GM18909 (cell line): ENCODE results near the gene CAMTA1.

ENCODE experiments used
- ATAC-seq: cut with Tn5 transposase; IDR thresholded peaks from one replicate; pipeline ENCODE4 v1.9.1; 2021; ENCODE audit warnings: mild to moderate bottlenecking; ENCODE audit not compliant: unreplicated experiment, poor library complexity

The CAMTA1 gene

GRCh38 chr1:7229696-7230631, 444.7 kb downstream of the CAMTA1 start:
- ATAC-seq = no peak

- ATAC-seq = no peak
These were observed 447.4 kb downstream of the CAMTA1 start for GRCh38 chr1:7232441-7233236.

GRCh38 chr1:7233237-7233540, 447.9 kb downstream of the CAMTA1 start:
- no peak for ATAC-seq

DNA sequence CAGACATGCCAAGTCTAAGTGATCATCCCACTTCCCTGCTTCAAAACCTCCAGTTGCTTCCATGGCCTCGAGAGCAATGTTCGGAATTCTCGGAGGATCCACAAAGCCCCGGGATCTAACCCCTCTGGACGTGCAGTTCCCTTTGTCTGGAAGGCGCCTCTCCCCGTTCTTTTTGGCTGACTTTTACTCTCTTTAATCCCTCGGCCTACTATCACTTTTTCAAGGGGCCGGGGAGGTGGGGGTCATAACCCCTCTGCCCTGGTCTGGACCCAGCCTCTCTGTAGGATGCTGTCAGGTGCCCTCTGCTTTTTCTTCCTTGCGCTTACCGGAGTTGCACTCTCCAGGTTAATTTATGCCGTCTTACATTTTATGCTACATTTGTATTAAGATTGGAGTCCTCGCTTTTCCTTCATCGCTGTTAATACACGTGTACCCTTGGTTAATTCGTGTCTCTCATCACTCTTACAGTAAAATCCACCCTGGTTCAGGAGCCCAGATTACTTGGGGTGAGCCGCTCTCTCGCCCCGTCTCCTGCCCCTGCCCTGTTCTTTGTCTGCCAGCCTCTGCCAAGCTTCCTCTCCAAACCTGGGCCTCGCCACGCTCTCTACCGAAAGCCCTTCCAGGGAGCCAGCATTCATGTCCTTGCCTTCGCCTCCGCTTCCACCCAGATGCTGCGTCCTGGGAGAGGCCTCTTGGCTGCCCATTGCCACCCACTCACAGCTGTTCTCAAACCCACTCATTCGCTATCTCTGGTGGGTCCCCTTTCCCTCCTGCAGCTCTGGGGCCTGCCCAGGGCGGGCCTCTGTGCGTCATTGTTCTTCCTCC, 448.6 kb downstream of the CAMTA1 start:
- no peak for ATAC-seq

GRCh38 chr1:7234471-7234755, 449.2 kb downstream of the CAMTA1 start:
- ATAC-seq = no peak

DNA sequence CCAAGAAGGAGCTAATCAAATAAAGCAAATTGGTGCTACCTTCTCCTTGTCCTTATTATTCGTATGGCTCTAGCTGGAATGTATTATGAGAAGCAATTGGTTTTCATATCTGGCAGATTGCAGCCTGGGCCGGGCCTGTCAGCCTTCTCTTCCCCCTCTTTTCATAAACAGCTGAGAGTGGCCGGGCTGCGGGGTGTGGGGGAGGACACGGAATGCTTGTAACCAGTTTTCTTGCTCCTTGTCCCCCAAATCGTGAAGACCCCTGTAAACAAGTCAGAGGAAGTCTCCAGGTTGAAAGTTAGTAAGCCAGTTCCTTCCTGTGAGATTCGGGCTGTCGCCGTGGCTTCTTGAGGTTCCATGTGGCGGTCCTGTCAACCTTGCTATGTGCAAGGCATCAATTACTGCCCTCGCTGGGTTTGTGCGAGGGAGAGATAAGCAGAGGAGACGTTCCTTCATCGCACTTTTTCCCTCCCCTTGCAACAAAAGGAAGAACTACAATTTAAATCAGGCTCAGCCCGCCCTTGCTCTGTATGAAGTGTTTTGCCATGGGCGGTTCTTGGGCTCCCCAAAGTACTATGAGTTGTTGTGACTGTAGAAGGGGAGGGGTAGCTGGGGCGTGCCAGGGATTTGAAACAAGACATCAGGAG, 450.7 kb downstream of the CAMTA1 start:
- ATAC-seq = no peak

- ATAC-seq = no peak
These were observed 451.7 kb downstream of the CAMTA1 start for GRCh38 chr1:7236844-7237515.

DNA sequence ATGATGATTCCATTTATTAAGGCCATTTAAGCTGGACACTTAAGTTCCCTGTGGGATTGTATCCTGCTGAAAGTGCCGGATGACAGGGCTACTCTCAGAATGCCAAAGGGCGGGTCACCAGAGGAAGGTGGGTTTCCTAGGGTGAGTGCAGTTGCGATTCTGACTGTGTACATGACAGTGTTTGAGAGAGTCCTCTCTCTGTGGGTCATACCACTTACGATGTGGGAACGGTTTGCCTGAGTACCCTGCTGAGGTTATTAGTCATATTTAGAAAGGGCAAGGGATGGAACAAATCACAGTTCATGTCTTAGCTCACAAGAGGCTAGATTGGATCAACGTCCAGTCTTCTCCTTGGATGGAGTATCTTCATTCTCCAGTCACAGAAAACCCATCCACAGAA, 461.9 kb downstream of the CAMTA1 start:
- ATAC-seq = no peak

DNA sequence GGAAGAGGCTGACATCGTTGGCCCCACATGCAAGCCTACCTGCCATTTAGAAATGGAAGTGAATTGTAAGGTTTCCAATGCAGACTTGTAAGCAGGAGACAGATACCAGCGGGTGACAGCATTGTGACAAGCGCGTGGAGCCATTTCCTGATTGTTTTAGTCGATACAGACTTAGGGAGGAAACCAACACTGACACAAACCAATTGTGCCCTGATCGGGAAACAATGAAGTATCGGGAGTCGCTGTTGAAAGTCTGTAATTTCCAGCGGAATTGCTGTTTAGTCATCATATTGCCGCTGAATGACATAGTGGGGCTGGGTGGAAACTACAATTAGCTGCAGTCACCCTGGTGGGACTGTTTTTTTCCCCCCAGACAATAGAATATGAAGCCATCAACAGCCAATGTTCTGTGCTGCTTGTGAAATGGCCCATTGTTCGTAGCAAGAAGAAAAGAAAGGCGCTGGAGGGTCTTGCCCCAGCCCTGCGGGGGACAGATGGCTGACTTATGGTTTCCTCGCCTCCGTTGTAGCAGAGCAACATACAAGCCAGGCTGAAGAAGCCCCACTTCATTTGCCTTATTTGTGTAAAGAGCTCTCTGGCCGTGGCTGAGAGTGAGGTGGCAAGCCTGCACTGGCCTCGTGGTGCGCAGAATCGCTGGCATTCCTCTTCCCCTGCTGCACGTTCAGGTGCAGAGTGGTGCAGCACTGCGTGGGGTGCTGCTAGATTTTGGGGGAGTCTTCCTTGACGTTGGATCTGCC, 462.7 kb downstream of the CAMTA1 start:
- ATAC-seq = no peak

- no peak for ATAC-seq
These were observed 463.4 kb downstream of the CAMTA1 start for GRCh38 chr1:7248549-7249199.

DNA sequence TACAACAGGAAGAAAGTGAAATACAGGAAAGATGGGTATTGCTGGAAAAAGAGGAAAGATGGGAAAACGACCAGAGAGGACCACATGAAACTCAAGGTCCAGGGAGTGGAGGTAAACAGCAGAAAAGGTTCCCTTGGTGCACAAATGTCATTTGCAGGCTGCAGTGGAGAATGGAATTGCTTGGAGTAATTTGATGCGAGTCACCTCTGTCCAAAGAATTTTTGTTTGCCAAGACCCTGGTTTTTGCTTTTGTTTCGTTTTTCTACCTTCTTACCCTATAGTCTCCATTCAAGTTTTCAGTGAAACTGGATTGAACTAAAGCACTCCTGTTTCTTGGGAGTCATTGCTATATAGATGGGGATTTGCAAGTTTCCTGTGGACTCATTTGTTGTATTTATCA, 464.3 kb downstream of the CAMTA1 start:
- no peak for ATAC-seq

DNA sequence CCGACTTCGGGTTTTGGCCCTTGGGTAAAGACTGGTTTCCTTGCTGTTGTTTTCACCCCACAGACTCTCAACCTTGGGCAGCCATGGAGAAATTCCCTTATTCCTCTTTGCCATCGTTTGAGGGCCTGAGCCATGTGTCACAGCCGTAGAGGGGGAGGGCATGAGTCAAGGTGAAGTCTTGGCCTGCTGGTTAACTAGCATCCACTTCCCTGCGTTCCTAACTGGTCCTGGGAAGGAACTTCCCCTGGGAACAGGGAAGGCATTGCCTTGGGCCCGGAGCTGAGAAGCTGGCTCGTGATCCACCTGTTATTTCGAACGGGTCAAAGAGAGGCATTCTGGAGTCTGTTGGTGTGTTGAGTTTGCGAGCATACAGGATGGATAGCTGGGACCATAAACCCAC, 464.9 kb downstream of the CAMTA1 start:
- ATAC-seq = no peak

DNA sequence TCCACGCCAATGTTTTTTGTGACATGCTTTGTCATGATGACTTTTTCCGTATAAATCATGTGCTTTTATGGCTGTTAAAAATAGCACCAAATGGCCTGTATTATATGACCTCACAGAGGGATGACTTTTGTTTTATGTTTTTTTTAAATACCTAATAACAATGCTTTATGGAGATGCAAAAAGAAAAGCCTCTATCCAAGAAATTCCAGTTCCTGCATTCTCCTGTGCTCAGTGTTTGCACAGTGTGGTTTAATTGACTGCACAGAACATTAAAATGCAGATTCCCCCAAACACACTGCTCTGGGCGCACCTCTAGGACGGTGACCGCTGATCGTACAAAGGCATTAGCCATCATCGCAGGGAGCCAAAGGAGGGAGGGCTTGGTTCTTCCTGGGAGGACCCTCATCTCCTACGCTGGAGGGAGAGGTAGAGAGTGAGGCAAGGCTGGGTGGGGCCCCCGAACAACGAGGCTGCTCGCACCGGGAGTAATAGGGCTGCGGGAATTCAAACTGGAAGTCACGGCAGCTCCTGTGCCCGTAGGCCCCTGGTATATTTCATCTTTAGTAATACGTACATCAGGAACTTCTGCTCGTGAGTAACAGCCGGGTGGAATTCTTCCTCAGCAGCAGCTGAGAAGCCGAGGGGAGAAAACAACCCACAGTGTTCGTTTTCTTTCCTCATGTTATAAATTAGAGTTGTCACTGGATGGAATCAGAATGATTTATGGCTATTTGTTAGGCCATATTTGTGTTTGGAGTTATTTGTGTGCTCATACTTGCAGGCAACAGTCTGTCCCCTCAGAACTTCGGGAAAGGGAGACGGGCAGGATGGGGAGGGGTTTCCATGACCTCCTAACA, 465.6 kb downstream of the CAMTA1 start:
- ATAC-seq = no peak

DNA sequence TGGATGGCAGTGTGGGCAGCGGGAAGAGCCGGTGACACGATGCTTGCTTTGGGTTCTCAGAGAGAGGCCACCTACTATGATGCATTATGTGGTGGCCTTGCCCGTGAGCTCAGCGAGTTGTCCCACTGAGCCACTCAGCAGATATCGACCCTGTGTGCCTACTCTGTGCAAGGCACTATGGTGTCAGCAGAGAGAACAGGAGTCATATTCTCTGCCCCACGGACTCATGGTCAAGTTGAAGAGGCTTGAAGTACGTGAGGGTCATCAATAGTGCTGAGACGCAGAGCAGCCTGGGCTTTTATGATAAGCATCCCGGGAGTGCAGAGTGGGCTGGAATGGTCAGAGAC, 466.2 kb downstream of the CAMTA1 start:
- ATAC-seq = no peak

DNA sequence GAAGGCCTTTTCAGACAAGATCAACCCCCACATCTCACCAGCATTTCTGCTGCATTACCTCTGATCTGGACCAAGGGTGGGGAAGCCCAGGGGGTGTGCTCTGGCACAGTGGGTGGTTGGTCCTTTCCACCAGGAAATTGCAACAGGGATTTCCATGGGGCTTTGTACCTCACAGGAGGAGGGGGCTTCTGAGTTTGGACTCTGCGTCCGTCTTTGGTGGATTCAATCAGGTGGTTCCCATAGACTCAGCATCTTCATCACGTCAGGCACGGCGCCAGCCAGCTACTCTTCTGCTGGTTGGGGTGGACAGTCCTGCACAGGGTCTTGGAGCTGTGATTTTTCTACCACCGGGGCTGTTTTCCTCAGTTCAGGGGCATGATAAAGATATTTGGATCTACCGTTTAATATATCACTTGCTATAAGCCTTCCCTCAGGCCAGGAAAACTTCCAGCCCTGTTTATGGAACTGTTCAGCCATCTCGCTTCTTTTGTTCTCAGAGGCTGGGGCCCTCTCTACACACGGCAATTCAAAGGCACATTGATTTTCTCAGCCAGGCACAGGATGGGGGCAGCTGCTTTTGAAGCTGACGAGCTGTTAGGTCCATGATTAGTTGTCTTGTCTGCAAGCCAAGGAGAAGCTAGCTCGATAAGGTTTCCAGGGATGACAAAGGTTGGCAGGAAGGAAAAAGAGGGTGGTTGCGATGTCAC, 467.3 kb downstream of the CAMTA1 start:
- no peak for ATAC-seq

- no peak for ATAC-seq
These were observed 467.8 kb downstream of the CAMTA1 start for GRCh38 chr1:7253118-7253480.

DNA sequence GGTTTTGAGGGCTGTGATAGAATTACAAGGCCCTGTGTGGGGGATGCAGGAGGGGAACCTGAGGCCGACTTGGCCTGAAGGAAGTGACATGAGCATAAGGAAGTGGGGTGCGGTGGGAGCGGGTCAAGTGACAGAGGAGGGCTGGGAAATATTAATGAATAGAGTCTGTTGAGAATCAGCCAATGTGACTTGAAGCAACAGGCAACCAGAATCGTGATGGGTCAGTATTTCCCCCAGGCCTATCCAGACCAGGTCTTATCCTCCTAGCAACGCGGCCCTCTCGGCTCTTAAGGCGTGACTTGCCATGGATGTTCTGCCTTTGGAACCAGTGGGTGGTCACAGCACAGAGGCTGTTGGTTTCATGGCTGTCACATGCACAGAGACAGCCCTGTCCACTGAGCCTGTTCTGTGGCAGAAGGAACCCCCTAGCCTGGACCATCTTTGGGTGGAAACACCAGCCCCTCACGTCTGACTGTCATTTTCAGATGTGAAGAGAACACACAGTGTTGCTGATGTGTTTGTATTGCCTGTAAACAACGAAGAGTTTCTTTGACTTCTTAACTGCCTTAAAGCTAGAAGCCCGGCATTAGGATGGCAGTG, 468.8 kb downstream of the CAMTA1 start:
- ATAC-seq = no peak
